NCI-H2227 (cell line): Measurements from ENCODE around the gene TNKS1BP1.
"Not testable (repeated sequence)": the region's sequence is repeated elsewhere in the genome, so short reads cannot be mapped to it uniquely, and the experiment has no call there.

Experiments used
- DNase-seq: peaks from one replicate; lab custom pipeline; 2025; ENCODE audit not compliant: unreplicated experiment; lab: John Stamatoyannopoulos, UW

The TNKS1BP1 gene

DNA sequence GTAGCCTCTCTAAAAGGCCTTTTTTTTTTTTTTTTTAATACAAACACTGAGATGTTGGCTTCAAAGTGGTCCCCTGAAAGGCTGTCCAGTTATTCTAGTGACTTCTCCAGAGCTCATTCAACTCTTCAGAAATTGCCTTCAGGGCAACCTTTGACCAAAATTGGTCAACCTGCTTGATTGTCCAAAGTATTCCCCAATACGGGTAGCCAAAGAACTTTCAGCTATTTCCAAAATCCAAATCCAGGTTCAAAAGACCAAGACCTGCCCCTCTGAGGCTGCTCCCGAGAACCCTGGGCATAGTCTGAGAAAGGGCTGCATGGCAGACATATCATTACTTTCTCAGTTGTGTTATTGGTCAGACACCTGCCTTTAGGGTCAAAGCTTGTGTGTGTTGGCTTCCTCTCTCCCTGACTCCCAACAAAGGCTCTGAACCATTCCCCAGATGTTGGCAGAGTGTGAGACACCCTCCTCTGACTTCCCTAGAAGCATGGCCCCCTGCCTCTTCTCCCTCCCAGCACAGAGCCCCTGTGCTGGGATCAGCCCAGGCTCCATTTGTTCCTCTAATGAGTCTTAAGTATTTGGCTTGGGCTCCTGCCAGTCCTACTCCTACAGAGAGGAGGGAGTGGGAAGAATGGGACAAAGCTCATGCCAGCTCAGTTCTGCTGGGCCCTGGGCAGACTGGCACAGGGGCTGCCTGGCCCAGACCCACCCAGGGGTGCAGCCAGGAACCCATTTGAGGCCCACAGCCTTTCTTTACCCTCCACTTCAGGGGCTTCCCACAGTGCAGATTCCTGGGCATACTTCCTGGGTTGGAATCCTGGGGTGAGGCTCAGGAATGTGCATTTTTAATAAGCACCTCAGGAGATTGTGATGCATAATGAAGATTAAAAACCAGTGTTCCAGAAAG lies 30.3 kb downstream of the TNKS1BP1 start:
- no peak for DNase-seq

DNA sequence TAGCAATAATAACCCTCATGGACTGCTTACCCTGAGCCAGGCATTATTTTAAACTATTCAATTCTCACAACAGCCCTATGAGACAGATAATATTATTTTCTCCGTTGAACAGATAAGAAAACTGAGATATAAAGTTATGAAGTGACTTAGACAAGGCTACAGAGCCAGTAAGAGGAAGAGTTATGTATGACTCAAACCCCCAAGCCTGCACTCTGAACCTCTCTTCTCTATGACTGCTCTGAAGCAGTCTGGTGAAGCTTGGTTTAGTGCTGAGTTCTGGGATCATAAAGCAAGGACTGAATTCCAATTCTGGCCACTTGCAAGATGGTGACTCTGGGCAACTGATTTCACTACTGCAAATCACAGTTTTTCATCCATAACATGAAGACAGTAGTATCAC lies 34.5 kb downstream of the TNKS1BP1 start:
- no peak for DNase-seq

DNA sequence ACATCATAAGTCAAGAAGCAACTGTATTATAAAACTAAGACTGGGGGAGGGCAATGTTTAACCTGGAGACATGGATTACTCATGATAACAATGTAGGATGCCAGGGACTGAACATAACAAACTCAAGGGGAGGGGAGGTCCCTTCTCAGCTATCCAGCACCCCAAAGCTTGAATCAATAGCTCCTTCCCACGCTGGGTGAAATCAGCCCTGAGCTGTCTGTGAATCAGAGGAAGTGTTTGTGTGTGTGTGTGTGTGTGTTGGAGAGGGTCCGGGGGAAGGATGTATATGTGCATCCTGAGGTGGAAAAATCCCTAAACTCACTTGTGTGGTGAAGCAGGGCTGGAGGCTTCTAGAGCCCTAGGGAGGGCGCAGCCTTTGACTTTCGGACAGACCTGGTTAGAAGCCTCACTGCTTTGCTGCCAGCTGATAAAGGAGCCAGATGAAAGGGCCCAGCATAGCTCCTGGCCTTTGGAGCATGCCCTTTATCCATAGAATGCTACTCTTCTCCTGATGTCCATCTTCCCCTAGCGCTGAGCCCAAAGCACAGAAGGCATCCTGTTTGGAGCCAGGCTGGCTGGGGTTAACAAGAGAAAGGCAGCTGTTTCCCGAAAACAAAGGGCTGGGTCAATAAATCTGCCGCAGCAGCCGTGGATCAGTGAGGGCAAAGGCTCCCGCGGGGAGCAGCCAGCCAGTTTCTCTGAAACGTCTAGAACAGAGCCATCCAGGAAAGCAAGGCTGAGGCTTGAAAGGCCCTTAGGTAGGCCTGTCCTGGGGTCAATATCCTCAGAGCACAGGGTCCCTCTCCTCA lies 35.8 kb downstream of the TNKS1BP1 start:
- DNase-seq: peak; percentile 44

DNA sequence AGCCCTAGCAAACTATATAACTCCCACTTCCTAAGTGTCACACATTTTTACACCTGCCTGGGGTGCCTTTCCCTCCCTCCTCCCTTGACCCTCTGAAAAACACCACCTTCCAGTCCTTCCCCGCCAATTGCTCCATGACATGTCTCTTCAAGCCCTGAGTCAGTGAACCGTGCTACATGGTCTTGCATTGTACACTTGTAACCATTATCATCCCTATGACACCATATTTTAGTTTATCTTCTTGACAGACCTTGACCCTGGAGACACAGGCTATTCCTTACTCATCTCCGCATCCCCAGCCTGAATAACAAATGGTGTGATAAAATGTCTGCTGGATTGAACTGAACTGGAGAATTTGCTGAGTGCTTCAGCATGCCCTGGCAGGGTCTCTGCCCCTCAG lies 36.9 kb downstream of the TNKS1BP1 start:
- no peak for DNase-seq

DNA sequence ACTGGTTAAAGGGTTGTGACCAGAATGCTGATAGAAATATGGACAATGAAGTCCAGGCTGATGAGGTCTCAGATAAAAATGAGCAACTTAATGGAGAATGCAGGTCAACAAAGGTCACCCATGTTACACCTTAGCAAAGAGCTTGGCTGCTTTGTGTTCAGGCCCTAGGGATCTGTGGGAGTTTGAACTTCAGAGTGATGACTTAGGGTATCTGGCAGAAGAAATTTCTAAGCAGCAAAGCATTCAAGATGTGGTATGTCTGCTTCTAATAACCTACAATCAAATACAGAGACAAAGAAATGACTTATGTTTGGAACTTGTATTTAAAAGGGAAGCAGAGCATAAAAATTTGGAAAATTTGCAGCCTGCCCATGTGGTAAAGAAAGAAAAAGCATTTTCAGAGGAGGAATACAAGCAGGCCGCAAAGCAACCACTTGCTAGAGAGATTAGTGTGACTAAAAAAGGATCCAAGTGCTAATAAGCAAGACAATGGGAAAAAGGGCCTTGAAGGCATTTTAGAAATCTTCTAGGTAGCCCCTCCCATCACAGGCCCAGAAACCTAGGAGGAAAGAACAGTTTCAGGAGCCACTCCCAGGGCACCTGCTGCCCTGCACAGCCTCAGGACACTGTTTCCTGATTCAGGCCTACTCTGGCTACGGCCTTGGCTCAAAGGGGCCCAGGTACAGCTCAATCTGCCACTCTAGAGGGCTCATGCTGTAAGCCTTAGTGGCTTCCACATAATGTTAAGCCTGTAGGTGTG lies 41.3 kb downstream of the TNKS1BP1 start:
- DNase-seq: no peak

DNA sequence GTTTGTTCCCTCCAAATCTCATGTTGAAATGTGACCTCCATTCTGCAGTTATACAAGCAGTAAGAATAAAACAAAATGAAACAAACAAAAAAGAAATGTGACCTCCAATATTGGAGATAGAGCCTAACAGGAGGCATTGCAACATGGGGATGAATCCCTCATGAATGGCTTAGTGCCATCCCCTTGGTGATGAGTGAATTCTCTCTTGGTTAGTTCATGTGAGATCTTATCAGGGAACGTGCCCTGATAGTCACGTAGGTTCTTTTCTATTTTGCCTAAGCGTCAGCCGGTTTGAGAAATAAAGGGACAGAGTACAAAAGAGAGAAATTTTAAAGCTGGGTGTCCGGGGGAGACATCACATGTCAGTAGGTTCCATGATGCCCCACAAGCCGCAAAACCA lies 43.2 kb downstream of the TNKS1BP1 start:
- DNase-seq: not testable (repeated sequence)

DNA sequence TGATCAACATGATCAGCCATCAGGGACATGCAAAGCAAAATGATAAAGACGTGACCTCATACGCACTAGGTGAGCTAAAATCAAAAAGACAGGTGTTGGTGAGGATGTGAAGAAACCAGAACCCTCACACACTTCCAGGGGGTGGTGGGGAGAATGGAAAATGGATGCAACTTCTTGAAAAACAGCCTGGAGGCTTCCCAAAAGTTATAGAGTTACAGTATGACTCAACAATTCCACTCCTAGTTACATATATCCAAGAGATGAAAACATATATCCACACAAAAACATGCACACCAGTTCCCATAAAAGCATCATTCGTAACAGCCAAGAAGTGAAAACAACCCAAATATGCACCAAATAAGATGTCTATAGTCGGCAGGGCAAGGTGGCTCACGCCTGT lies 45.6 kb downstream of the TNKS1BP1 start:
- no peak for DNase-seq

DNA sequence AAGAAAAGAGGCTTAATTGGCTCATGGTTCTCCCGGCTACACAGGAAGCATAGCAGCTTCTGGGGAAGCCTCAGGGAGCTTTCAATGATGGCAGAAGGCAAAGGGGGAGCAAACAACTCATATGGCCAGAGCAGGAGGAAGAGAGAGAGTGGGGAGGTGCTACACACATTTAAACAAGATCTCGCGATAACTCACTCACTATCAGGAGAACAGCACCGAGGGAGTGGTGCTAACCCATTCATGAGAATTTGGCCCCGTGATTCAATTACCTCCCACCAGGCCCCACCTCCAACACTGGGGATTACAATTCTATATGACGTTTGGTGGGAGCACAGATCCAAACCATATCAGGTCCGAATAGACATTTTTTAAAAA lies 46.0 kb downstream of the TNKS1BP1 start:
- no peak for DNase-seq

DNA sequence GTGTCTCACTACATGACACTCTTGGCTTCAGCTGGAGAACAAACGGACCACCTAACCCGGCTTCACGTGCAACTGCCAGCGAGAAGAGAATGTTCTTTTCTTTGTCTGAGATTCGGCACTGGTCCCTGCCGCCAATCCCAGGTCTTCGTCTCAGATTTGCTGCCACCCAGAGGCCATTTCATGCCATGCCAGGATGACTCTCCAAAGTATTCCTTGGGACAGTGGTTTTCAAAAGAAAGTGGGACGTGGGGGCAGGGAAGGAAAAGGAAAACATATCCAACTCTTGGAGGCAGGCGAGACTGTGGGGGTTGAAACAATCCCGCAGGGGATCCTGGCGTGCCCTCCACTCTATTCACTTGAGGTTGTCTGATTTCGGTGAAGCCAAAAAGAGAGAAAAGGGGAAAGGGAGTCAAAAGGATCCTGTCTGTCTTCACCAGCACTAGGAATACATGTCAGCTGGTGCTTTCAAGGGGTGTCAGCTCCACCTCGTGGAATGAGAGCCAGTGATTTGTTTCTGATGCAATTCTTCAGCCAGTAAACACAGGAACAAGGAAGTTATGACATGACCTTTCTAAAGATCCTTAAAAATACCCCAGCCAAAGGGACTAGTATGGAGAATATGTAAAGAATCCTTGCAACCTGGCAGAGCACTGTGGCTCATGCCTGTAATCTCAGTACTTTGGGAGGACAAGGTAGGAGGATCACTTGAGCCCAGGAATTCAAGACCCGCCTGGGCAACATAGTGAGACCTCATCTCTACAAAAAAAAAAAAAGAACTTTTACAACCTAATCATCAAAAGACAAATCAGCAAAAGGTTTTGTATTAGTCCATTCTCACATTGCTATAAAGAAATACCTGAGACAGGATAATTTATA lies 46.7 kb downstream of the TNKS1BP1 start:
- peak; percentile 78 for DNase-seq

DNA sequence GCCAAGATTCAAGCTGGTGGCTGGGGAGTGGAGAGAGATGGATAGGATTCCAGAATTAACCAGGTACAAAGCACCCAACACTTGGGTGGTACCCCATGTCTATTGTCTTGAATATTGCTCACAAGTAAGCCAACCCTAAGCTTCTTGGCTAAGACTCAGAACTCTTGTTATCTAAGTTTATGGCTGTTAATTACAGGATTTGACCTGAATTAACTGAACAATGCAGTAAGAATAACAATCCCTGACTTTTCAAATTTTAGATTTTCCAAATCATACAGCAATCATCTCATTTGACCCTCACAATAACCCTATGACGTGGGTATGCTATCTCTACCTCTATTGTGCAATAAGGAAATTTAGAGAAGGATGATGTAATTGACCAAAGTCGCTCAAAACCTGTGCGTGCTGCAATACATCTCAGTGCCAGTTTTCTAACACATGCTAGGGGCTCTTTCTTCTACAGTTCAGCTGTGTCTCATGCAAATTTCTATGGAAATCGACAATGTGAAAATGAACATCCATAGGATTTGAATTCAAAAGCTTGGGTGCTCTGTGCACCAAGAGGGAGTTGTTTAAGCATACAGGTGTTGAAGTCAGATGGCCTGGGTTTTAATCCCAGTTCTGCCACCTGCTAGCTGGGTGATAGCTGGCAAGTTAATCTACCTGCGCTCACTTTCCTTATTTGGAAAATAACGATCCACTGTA lies 47.6 kb downstream of the TNKS1BP1 start:
- DNase-seq: no peak

DNA sequence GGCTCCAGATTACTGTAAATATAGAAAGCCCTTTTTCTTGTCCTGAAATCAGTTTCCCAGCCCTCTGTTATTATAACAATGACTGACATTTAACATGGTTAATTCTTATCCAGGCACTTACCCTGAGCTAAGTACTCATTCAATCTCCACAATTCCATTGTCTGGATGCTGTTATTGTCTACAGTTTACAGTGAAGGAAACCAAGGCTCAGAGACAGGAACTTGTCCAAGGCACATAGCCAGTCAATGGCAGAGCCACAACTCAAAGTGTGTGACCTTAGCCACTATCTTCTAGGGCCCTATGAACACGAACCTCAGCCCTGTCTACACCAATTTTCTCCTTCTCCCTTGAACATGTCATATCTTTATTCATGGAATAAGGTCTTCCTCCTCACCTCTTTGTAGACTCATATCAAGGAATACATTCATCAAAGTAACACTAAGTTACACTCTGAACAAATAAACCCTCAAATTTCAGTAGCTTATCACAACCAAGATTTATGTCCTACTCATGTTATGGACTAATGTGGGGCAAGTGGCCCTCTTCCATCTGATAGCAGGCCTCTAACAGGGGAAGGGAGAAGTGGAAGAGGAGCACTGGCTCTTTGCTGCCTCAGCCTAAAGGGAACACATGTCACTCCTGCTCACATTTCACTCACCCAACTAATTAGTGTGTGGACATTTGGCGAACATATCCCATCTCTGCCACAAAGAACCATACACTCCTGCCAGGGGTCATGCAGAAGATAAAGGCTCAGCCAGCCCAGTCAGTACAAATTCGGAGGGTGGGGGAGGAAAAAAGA lies 48.4 kb downstream of the TNKS1BP1 start:
- no peak for DNase-seq

DNA sequence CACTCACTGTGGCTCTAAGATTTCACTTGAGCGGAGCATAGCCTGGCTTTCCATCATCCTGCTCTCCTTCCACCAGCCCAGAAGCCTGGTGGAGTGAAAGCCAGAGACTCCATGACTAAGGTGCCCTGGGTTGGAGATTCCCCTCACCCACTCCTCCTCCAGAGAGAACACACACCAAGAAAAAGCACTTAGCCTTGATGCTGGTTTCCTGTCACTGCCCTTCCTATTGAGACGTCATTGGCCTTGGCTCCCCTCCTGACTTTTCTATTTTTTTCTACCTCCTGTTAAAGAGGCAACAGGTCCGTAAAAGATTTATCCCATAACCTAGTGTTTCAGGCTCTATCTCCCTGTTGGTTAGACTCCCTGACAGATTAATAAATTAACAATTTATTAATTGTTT lies 49.2 kb downstream of the TNKS1BP1 start:
- no peak for DNase-seq

DNA sequence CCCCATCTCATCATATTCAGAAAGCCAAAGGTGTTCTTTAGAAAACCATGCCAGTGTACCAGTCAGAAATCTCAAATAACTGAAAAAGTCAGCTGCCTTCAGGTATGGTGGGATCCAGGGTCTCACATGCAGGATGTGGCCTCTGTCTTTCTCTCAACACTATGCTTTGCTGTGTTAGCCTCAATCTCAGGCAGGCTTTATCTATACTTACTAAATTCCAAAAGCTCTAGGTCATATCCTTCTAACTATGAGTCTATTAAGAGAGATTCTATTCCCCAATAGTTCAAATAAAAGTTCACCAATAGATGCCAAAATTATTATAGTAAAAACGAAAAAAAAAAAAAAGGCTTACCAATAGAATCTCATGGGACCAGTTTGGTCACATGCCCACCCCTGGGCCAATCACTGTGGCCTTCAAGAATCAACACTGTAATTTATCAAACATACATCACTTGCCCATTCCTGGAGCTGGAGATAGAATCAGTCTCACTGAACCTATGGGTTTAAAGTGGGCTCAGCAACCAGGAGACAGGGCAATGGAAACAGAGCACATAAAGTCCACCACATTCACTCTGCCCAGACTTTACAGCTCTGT lies 49.8 kb downstream of the TNKS1BP1 start:
- no peak for DNase-seq

DNA sequence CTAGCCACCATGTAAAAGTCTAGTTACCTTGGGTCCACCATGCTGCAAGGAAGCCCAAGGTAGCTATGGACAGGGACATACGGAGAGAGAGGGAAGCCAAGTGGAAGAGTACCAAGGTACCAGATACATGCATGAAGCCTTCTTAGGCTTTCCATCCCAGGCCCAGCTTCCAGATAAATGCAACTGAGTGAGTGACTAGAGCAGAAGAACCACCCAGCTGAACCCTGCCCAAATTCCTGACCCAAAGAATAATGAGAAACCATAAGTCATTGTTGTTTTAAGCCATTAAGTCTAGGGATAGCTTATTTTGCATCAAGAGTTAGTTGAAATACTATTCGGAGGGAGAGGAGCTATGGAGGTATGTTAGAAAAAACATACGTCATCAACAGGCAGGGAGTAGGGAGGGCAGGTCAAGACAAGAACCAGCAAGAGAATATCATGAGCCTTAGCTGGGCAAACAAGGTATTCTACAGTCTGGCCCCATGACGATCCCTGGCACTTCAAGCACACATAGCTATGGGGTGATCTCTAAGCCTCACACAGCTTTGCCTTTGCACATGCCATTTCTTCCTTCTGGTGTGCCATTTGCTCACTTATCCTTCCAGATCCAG lies 51.2 kb downstream of the TNKS1BP1 start:
- no peak for DNase-seq

DNA sequence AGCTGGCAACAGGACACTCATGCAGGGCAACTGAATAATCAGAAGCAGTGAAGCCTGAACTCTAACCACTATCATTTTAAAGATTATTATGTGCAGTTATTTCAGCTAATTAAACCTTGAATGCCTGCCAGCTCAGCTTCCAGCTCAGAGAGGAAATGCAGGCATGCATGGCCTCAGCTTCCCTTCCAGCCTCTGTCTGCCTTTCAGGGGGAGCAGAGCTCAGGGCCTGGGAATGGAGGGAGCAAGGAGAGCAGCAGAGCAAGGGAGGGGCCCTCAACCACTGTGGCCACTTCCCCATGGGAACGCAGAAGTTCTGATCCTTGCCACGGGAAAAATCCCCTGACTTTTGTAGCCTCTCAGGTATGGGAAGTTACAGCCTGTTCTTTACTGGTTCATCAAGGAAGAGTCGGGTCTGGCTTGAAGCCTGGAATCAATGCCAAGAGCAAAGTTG lies 55.2 kb downstream of the TNKS1BP1 start:
- peak; percentile 18 for DNase-seq

DNA sequence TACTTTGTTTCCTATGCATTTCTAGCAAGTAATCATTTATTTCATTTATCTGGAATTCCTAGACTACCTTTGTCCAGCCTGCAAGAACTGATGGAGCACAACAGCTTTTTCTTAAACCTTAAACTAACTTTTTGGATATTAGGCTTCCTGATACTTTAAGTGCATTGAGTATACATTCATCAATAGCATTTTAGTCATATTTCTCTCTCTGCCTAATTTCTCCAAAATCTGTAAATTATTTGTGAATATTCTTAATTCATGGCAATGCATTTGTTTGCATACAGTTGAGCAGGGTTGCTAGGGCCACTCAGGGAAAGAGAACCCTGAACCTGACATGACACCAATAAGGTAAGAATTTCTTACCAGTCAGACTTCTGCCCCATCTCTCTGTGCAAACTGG lies 58.6 kb downstream of the TNKS1BP1 start:
- no peak for DNase-seq

DNA sequence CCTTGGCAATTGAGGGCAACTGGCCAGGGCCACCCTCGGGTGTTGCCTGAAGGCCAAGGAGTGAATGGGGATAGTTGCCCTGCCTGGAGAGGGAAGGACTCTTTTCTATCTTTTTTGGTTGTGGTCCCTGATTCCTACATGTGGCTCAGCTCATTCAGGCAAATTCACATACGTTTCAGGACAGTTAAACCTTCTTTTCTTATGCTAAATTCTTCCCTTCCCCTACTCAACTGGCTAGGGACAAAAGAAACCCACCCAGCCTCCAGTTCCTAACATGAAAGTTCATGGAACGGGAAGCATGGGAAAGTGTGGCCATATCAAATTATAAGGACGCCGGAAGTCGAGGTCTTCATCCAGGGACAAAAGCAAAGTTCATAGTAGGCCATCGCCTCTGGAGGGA lies 61.4 kb downstream of the TNKS1BP1 start:
- no peak for DNase-seq

DNA sequence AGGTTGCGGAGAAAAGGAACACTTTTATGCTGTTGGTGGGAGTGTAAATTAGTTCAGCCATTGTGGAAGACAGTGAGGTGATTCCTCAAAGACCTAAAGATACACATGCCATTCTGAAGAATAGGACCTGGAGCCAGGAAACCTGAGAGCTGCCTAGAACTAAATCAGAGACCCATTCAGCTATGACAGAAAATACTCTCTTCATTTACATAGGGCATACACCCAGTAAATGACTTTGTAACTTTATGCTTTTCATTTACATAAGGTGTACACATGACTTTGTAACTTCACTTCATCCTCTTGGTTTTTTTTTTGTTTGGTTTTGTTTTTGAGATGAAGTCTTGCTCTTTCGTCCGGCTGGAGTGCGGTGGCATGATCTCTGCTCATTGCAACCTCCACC lies 62.6 kb downstream of the TNKS1BP1 start:
- DNase-seq: no peak
